ENCODE measurements around the gene ETNPPL.

DNA sequence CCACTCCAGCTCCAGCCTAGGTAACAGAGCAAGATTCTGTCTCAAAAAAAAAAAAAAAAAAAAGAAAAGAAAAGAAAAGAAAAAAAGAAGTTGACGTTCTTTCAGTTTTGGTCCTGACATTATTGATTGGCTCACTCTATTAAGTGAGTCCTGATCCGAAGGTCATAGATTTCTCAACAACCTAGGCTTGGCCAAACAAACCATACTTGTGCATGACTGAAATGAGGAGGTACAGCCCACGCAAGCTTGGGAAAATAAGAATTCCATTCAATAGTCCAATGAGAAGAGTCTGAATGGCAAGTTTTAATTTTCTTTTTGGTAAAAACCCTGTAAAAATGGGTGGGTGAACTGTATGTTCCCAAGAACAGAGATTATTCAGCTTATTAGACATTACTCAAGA lies 3.2 kb upstream of the ETNPPL start:
- TF ChIP-seq, protein P1, sequence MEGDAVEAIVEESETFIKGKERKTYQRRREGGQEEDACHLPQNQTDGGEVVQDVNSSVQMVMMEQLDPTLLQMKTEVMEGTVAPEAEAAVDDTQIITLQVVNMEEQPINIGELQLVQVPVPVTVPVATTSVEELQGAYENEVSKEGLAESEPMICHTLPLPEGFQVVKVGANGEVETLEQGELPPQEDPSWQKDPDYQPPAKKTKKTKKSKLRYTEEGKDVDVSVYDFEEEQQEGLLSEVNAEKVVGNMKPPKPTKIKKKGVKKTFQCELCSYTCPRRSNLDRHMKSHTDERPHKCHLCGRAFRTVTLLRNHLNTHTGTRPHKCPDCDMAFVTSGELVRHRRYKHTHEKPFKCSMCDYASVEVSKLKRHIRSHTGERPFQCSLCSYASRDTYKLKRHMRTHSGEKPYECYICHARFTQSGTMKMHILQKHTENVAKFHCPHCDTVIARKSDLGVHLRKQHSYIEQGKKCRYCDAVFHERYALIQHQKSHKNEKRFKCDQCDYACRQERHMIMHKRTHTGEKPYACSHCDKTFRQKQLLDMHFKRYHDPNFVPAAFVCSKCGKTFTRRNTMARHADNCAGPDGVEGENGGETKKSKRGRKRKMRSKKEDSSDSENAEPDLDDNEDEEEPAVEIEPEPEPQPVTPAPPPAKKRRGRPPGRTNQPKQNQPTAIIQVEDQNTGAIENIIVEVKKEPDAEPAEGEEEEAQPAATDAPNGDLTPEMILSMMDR (IDR thresholded peaks at IDR 0.05; ENCODE audit: low read length): no peak
- TF ChIP-seq EZH2 (IDR thresholded peaks at IDR 0.05; ENCODE audit: borderline replicate concordance, low read length): no peak

Data from OCI-LY1 (cell line).